GM12878 (cell line): ENCODE results near the gene CAPSL. TPM values are rescaled to one million over a fixed set of nuclear protein-coding genes. Genes with fewer than 3 reads are reported as not detected.

Experiments
- BCLAF1 ChIP-seq: fragments of 450-650 bp; IDR thresholded peaks from 2 replicates; pipeline ENCODE4 v1.6.1; 2017; ENCODE audit warnings: antibody characterized with exemption, mild to moderate bottlenecking, moderate library complexity
- CBX5 ChIP-seq: sonication (generic); IDR thresholded peaks from 2 replicates; pipeline ENCODE4 v1.6.1; 2016; ENCODE audit warnings: low read depth, moderate library complexity, mild to moderate bottlenecking, inconsistent platforms
- CHD2 ChIP-seq: IDR thresholded peaks from 2 replicates; pipeline ENCODE4 v1.6.1; 2011; ENCODE audit warnings: low read depth, low read length, improper control_type of control experiment, borderline replicate concordance
- CREM ChIP-seq: IDR thresholded peaks from 2 replicates; pipeline ENCODE4 v1.6.1; 2014; ENCODE audit warnings: antibody characterized with exemption, low read depth
- DPF2 ChIP-seq: fragments of 450-650 bp; IDR thresholded peaks from 2 replicates; pipeline ENCODE4 v1.6.1; 2017; ENCODE audit warnings: mild to moderate bottlenecking
- FOXM1 ChIP-seq: IDR thresholded peaks from 2 replicates; pipeline ENCODE4 v1.6.1; 2012; ENCODE audit warnings: low read depth, mild to moderate bottlenecking, inconsistent platforms, low read length, moderate library complexity
- GABPA ChIP-seq: IDR thresholded peaks from 2 replicates; pipeline ENCODE4 v1.6.1; 2014; ENCODE audit warnings: antibody characterized with exemption, low read depth, mild to moderate bottlenecking, inconsistent platforms
- HCFC1 ChIP-seq: fragments of 150-350 bp; IDR thresholded peaks from 2 replicates; pipeline ENCODE4 v1.6.1; 2014; ENCODE audit warnings: low read length
- IKZF1 ChIP-seq: fragments of 450-650 bp; conservative IDR thresholded peaks from 2 replicates; pipeline ENCODE4 v1.6.1; 2017; ENCODE audit warnings: antibody characterized with exemption, mild to moderate bottlenecking
- IKZF2 ChIP-seq, 2 experiments: fragments of 450-650 bp; IDR thresholded peaks; 2 replicates each; pipeline ENCODE4 v1.6.1; 2017; ENCODE audit warnings: mild to moderate bottlenecking in 2 of 2, moderate library complexity in 2 of 2
- KDM1A ChIP-seq: fragments of 200-600 bp; sonication (generic); IDR thresholded peaks from 2 replicates; pipeline ENCODE4 v1.6.1; 2016; ENCODE audit warnings: borderline replicate concordance
- RUNX3 ChIP-seq: IDR thresholded peaks from 2 replicates; pipeline ENCODE4 v1.6.1; 2012; ENCODE audit warnings: low read length, inconsistent platforms
- SIN3A ChIP-seq: IDR thresholded peaks from 2 replicates; pipeline ENCODE4 v1.6.1; 2012; ENCODE audit warnings: low read depth, low read length, improper control_type of control experiment
- SP1 ChIP-seq: IDR thresholded peaks from one replicate; pipeline ENCODE4 v1.6.1; 2011; ENCODE audit warnings: low read depth, low read length
- SPI1 ChIP-seq: IDR thresholded peaks from 2 replicates; pipeline ENCODE4 v1.6.1; 2011; ENCODE audit warnings: low read depth, mild to moderate bottlenecking, low read length, moderate library complexity, borderline replicate concordance; ENCODE audit not compliant: insufficient read depth
- SRF ChIP-seq, 2 experiments: IDR thresholded peaks; 2 replicates each; pipeline ENCODE4 v1.6.1; 2011; ENCODE audit warnings: low read depth in 2 of 2, low read length in 2 of 2, mild to moderate bottlenecking in 1 of 2, moderate library complexity in 1 of 2
- USF1 ChIP-seq: IDR thresholded peaks from 2 replicates; pipeline ENCODE4 v1.6.1; 2011; ENCODE audit warnings: borderline replicate concordance, low read depth, mild to moderate bottlenecking, moderate library complexity, mixed read lengths, low read length; ENCODE audit not compliant: insufficient read depth; ENCODE audit errors: extremely low read length
- WRNIP1 ChIP-seq: IDR thresholded peaks from 2 replicates; pipeline ENCODE4 v1.6.1; 2011; ENCODE audit warnings: low read depth, low read length, improper control_type of control experiment, borderline replicate concordance
- ZBTB33 ChIP-seq: fragments of 450-650 bp; IDR thresholded peaks from 2 replicates; pipeline ENCODE4 v1.6.1; 2017; ENCODE audit warnings: mild to moderate bottlenecking
- ZNF217 ChIP-seq: fragments of 450-650 bp; IDR thresholded peaks from 2 replicates; pipeline ENCODE4 v1.6.1; 2017; ENCODE audit warnings: antibody characterized with exemption, mild to moderate bottlenecking
- ZNF274 ChIP-seq: IDR thresholded peaks from one replicate; pipeline ENCODE4 v1.8.0; 2011; ENCODE audit not compliant: insufficient read length, insufficient read depth
- ZNF687 ChIP-seq: fragments of 450-650 bp; IDR thresholded peaks from 2 replicates; pipeline ENCODE4 v1.6.1; 2017; ENCODE audit warnings: mild to moderate bottlenecking, moderate library complexity
- ZSCAN29 ChIP-seq: fragments of 450-650 bp; IDR thresholded peaks from 2 replicates; pipeline ENCODE4 v1.6.1; 2017; ENCODE audit warnings: mild to moderate bottlenecking, moderate library complexity
- polyA plus RNA-seq, 11 experiments: library from polyadenylated mRNA; depleted of rRNA in 4 of 11; unstranded in 6 of 11; stranded (reverse) in 5 of 11; fragments of >200 nt; fragmentation: Nextera tagmentation in 4 of 11; fragmentation: Illumina TruSeq in 1 of 11; extraction: Ambion mirVana in 4 of 11; extraction: Trizol in 1 of 11; gene quantifications; 1 replicate in 1 of 11; 2 replicates in 10 of 11; pipeline versions ENCODE4 v1.2.1 to v1.2.3, GENCODE V29; 2011 to 2016; ENCODE audit warnings: inconsistent platforms in 2 of 11, missing spikeins in 2 of 11, low read depth in 1 of 11
- total RNA-seq, 4 experiments: library from RNA; depleted of rRNA in 3 of 4; stranded (reverse); fragments of >200 nt in 3 of 4; fragmentation: Illumina TruSeq in 1 of 4; extraction: Trizol in 1 of 4; gene quantifications; 2 replicates each; pipeline versions ENCODE4 v1.2.1 to v1.2.3, GENCODE V29; 2013 to 2021

CAPSL gene
- total and polyA plus RNA-seq, 10 of the 15 experiments (the other 5 are each of a cell fraction or from before 2014, with no cell fraction given) = 0.19 to 0.57 (median 0.20) TPM; not detected in 7

GRCh38 chr5:35856765-35857351 lies 81.6 kb downstream of the CAPSL start, which contains the start of gene IL7R (continued):
- no peak for TF ChIP-seq CBX5
- no peak for TF ChIP-seq ZSCAN29
- no peak for TF ChIP-seq BCLAF1
- peak; percentile 61 for TF ChIP-seq RUNX3
- TF ChIP-seq KDM1A = no peak
- TF ChIP-seq DPF2 = no peak
- no peak for TF ChIP-seq CREM
- no peak for TF ChIP-seq ZNF274
- TF ChIP-seq ZBTB33 = no peak
- TF ChIP-seq SRF (IDR thresholded peaks at IDR 0.05; ENCODE audit: low read depth in 2 of 2, low read length in 2 of 2) = no peak
- no peak for TF ChIP-seq HCFC1
- no peak for TF ChIP-seq USF1
- peak; percentile 68 for TF ChIP-seq SPI1
- TF ChIP-seq SIN3A = no peak
- TF ChIP-seq IKZF1 = peak; percentile 71
- no peak for TF ChIP-seq WRNIP1
- TF ChIP-seq FOXM1 = no peak
- no peak for TF ChIP-seq SP1
- TF ChIP-seq CHD2 = no peak
- TF ChIP-seq ZNF687 = no peak
- TF ChIP-seq GABPA = no peak
- peak in 1 of 2 experiments; percentile 69; a peak in 3 of 4 replicates for TF ChIP-seq IKZF2 (IDR thresholded peaks at IDR 0.05)
- TF ChIP-seq ZNF217 = no peak
